Islet precursor cell (in vitro differentiated cells): ENCODE data around the gene SLC25A44.
"Not testable (repeated sequence)": the region's sequence is repeated elsewhere in the genome, so short reads cannot be mapped to it uniquely, and the experiment has no call there.

Source experiments
- DNase-seq: peaks from one replicate; pipeline ENCODE4 v3.0.0-alpha.2; 2018

SLC25A44 gene

DNA sequence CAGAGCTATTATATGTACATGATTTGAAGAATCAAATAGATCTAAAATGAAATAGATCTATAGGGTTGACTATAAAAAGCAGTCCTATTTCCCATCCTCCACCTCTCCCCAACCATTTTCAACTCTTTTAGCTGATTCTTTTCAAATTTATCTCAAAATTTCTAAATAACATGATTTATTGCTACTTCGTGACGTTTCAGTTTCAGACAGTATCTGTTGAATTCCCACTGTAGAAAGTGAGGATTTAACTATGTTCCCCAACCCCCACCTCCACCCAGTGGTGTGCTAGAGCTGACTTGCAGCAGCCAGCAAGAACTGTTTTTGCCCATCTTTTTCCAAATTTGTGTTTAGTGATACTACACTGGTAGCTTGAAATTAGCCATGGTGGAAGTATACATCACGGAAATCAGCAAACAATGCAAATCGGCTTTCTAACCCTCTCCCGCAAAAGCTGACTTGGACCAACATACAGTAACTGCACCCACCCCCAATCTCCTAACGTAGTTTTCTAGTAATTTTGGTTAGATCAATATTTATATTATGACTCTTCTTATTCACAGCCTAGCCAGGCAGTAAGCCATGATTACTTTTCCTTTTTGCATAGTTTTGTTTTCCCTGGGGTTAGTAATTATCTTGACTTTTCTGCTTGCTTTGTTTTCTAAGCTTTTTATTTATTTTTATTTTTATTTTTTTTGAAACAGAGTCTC is 29.6 kb upstream of the SLC25A44 start:
- no peak for DNase-seq

DNA sequence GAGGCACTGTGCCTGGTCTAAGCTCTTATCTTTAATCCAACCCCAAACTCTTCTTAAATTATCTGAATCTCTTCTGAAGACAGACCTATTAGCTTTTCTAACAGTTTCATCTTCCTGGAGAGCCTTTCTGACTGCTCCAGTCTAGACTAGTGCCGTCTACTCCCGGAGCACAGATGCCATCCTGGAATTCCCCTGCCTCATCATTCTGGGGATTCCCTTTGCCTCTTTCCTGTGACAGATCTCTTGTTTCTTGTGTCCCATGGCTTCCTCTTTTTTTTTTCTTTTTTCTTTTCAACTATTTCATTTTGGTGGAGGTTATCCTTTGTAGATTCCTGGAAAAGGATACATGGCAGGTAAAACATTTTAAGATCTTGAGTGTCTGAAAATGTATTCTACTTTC is 28.8 kb upstream of the SLC25A44 start:
- DNase-seq, result no peak

DNA sequence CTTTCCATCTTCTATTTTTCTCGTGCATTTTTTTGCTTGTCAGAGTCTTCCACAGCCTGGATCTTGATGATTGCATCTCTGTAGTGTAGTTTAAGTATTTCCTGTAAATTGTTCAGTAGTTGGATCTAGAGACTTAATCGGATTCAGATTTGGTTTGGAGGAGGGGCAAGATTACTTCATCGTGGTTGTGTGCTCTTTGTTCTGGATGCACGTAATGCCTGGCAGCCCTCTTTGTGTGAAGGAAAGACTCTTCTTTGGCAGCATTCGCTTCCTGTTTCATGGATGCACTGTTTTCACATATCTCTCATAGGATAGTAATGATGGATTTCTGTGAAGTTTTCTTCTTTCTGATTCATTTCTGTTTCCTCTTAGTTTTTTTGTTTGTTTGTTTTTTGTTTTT is 26.4 kb upstream of the SLC25A44 start:
- no peak for DNase-seq

DNA sequence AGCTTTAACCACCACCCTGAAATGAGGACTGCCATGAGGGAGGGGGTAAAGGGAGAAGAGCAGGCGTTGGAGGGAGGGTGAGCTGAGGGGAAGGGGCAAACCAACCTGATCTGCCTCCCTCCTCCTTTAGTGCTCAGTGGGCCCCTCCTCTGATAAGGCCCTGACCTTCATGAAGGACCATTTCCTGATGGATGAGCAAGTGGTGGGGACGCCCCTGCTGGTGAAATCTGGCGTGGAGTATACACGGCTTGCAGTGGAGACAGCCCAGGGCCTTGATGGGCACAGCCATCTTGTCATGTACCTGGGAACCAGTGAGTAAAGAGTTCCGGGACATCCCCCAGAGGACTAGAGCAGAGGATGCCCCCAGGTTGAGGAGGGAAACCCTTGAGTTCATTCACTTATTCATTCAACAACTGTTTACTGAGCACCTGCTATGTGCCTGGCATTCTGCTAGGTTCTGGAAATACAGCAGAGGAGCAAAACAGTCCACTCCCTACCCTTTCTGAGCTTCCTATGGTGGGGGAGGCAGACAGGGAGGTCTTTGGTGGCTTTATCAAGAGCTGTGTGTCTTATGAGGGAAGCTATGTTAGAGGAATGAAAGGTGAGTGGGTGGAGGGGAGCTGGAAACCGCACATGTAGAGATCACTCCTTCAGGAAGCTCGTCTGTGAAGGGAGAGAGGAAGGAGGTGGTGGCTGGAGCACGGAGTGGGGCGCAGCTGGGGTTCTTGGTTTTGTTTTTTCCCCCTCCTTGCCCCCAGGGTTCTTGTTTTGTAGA is 21.0 kb upstream of the SLC25A44 start:
- no peak for DNase-seq

DNA sequence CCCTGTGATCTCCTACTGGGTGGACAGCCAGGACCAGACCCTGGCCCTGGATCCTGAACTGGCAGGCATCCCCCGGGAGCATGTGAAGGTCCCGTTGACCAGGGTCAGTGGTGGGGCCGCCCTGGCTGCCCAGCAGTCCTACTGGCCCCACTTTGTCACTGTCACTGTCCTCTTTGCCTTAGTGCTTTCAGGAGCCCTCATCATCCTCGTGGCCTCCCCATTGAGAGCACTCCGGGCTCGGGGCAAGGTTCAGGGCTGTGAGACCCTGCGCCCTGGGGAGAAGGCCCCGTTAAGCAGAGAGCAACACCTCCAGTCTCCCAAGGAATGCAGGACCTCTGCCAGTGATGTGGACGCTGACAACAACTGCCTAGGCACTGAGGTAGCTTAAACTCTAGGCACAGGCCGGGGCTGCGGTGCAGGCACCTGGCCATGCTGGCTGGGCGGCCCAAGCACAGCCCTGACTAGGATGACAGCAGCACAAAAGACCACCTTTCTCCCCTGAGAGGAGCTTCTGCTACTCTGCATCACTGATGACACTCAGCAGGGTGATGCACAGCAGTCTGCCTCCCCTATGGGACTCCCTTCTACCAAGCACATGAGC is 17.2 kb upstream of the SLC25A44 start:
- no peak for DNase-seq

DNA sequence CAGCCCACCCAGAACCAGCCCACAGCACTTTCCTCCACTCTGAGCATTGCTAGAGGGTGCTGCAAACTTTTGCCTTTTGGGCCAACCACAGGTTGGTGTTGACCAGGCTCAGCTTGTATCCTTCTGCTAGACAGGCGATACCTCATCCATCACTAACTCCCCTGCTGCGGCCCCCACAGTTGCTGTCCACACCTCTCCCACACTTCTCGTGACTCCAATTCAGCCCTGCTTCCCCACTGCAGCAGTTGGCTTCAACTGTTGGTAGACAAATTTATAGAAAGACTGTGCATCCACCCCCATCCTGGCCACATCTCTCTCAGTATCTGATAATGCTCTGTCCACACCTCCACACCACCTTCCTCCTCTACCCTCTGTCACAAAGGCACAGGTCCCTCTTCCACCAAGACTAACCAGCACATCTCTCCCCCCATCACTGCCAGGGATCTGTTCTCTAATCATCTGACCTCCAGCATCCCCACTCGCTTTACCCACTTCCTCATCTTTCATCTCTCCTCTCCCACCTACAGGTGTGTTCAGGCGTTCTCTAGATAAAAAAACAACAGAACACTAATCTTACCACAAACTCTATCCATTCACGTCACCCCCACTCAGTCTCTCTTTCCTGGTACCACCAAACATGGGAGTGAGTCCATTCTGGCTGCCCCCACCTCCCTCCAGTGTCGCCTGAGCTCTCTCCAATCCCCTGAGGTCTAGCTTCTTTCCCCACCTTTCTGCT is 15.8 kb upstream of the SLC25A44 start:
- no peak for DNase-seq

DNA sequence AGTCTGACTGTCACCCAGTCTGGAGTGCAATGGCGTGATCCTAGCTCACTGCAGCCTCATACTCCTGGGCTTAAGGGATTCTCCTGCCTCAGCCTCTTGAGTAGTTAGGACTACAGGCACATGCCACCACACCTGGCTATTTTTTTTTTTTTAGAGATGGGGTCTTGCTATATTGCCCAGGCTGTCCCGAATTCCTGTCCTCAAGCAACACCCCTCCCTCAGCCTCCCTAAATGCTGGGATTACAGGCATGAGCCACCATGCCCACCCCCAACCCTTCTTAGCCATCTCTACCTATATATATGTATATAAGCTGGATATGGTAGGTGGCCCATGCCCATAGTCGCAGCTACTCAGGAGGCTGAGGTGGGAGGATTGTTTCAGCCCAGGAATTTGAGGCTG is 13.4 kb upstream of the SLC25A44 start:
- DNase-seq, result no peak

DNA sequence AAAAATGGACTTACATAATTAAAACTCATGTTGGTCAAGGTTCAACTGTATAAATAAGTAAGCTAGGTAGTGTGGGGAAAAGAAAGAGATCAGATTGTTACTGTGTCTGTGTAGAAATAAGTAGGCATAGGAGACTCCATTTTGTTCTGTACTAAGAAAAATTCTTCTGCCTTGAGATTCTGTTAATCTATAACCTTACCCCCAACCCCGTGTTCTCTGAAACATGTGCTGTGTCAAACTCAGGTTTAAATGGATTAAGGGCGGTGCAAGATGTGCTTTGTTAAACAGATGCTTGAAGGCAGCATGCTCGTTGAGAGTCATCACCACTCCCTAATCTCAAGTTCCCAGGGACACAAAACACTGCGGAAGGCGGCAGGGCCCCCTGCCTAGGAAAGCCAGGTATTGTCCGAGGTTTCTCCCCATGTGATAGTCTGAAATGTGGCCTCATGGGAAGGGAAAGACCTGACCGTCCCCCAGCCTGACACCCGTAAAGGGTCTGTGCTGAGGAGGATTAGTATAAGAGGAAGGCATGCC is 12.4 kb upstream of the SLC25A44 start:
- peak; percentile 87 for DNase-seq

DNA sequence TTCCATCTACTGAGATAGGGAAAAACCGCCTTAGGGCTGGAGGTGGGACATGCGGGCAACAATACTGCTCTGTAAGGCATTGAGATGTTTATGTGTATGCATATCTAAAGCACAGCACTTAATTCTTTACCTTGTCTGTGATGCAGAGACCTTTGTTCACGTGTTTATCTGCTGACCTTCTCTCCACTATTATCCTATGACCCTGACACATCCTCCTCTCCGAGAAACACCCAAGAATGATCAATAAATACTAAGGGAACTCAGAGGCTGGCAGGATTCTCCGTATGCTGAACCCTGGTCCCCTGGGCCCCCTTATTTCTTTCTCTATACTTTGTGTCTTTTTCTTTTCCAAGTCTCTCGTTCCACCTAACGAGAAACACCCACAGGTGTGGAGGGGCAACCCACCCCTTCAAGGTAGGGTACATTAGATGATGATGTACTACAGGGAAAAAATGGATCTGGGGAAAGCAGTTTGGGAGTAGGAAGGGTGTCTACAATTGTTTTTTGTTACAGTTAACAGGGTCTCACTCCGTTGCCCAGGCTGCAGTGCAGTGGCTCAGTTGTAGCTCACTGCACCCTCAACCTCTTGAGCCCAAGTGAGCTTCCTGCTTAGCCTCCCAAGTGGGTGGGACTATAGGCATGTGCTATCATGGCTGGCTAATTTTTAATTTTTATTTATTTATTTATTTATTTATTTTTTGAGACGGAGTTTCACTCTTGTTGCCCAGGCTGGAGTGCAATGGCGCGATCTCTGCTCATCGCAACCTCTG is 11.7 kb upstream of the SLC25A44 start:
- DNase-seq, result not testable (repeated sequence)

DNA sequence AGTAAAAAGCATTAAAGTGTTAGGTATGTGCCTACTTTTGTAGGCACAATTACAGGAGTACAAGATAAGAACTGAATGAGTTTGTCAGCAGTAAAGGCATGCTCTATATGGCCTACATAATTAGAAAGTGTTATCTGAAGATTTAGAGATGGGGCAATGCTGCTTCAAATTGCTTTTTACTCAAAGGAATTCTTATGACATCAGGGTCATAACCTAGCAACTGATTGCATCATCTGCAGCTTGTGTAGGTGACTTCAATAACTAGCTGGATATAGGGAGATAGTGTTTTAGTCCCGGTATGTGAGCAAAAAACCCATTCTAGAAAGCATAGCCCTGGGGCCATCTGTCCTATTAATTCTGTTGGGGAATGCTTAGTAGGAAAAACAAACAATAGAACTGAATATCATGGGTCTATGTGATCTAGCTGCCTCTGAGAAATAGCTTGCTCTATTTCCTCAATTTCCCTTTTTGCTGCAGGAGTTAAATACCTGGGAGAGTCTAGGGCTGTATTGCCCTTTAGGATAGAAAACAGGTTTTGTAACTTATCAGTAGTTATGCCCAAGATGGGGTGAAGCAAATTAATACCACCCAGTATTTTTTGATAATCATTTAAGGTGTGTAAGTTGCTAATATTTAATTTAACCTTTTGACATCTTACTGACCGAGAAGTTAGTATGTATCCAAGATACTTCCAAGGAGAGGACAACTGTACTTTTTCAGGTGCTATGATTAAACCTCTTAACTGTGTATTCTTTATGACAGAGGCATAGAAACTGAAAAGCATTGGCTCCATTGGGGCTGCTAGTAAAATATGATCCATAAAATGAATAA is 7.3 kb upstream of the SLC25A44 start:
- not testable (repeated sequence) for DNase-seq

DNA sequence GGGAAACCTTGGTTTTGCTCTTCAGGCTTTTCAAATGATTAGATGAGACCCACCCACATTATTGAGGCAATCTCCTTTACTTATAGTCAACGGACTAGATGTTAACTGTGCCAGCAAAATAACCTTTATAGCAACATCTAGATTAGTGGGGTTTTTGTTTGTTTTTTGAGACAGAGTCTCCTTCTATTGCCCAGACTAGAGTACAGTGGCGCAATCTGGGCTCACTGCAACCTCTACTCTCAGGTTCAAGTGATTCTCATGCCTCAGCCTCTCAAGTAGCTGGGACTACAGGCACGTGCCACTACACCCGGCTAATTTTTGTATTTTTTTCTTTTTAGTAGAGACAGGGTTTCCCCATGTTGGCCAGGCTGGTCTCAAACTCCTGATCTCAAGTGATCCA is 3.6 kb upstream of the SLC25A44 start:
- DNase-seq, result not testable (repeated sequence)

DNA sequence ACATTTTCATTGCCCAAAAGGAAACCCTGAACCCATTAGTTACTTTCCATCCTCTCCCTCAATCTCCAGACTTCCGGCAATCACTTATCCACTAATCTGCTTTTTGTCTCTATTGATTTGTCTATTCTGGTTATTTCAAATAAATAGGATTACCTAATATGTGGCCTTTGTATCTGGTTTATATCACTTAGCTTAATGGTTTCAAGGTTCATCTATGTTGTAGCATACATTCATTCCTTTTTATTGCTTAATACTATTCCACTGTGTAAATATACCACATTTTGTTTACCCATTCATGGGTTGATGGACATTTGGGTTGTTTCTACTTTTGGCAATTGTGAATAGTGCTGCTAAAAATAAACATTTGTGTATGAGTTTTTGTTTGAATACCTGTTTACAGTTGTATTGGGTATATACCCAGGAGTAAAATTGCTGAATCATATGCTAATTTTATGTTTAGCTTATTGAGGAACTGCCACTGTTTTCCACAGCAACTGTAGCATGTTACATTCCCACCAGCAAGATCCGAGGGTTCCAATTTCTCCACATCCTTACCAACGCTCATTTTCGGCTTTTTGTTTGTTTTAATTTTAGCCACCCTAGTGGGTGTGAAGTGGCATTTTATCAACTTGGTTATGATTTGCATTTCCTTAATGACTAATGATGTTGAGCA is 2.5 kb upstream of the SLC25A44 start:
- no peak for DNase-seq

DNA sequence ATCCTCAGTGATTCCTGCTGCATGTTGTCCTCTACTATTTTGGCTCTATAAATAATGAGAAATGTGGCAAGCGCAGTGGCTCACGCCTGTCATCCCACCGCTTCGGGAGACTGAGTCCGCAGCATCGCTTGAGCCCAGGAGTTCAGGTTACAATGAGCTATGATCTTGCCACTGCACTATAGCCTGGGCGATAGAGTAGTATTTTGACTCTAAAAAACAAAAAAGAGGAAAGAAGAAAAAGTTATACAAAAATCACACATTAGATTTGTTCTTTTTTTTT is 756 bp upstream of the SLC25A44 start:
- no peak for DNase-seq

DNA sequence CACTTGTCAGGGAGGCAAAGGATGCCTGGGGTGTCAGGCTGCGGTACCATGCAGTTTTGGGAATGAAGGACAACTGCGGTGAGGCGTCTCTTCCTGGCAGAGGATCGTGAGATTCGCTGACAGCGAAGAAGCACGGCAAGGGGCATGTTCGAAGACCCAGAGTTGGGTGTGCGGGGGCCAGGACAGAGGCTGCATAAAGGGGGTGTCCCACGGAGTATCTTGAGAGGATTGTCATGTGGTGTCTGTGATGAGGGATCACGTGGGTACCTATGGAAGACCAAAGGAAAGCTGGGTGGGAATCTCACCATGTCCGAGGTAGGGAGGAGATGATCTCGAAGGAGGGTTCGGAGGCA is 372 bp downstream of the SLC25A44 start:
- no peak for DNase-seq

DNA sequence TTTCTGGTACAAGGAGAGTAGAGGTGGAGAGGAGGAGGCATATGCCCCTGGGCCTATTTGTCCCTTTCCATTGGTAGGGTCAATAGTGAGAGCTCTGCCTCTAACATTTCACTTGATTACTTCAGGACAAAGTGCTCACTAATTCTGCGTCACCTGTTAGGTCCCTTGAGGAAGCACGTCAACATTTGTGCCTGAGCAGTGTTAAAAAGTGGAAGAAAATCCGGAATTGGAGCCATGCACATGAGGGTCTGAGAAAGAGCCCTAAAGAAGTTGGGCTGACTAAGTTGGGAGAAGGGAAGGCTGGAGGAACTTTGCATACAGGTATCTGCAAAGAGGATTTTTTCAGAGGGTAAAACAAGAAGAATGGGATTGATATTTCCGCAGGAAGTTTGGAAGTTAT is 1.9 kb downstream of the SLC25A44 start:
- no peak for DNase-seq

DNA sequence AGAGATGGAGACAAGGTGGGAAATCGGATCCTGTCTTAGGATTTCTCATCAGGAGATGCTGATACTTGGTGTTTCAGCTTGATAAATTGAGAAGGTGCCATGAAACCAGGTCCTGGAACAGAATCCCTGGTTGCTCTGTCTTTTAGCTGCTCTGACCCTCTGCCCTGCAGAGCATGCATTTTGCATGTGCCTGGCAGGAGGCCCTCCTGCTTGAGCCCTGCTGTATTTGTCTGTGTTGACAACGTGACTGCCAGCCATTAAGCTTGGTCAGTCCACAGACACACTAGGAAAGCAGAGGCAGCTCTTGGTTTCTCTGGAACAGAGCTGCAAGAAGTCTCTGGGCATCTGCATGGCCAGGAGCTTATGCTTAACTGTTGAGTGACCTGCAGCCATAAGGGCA is 2.5 kb downstream of the SLC25A44 start:
- DNase-seq, result no peak

DNA sequence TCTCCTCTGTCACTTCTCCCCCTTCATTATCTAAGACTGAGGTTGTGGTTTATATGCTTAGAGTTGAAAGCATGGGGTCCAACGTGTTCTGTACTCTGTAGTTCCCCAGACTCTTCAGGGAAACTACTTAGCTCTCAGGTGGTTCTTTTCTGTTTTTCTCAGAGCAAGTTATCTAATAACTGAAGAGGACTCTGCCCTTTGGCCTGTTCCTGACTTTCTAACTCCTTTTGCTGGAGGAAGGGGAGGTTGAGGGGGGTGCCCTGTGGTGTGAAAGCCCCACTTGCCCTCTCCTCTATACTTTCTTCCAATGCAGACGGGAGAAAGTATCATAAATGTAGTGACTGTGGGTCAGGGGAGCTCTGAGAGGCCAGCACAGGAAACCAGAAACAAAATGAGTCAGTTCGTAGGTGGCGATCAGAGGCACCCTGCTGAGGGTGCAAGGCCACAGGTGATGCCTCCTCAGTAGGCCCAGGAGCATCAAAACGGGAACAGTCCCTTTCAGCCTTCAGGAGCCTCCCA is 5.0 kb downstream of the SLC25A44 start:
- DNase-seq, result no peak

DNA sequence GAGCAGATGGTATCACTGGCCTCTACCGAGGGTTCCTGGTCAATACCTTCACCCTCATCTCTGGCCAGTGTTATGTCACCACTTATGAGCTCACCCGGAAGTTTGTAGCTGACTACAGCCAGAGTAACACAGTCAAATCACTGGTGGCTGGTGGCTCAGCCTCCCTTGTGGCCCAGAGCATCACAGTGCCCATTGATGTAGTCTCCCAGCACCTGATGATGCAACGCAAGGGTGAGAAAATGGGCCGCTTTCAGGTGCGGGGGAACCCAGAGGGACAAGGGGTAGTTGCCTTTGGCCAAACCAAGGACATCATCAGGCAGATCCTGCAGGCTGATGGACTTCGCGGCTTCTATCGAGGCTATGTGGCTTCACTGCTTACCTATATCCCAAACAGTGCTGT is 6.1 kb downstream of the SLC25A44 start:
- DNase-seq, result no peak

DNA sequence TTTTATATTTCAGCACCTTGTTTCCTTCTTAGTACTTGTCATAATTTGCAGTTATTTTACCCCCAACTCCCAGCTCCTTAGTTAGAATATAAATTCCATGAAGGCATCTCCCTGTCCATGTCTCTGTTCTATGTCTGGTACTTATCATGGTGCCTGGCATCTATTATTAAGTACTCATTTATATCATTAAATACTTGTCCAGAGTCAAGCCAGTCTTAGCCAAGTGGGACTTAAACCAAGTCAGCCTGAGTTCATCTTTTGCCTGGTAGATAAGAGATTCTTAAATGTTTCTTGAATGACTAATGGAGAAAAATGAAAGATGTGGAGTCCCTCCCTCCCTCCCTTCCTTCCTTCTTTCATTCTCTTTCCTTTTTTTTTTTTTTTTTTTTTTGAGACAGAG is 9.4 kb downstream of the SLC25A44 start:
- DNase-seq, result no peak

DNA sequence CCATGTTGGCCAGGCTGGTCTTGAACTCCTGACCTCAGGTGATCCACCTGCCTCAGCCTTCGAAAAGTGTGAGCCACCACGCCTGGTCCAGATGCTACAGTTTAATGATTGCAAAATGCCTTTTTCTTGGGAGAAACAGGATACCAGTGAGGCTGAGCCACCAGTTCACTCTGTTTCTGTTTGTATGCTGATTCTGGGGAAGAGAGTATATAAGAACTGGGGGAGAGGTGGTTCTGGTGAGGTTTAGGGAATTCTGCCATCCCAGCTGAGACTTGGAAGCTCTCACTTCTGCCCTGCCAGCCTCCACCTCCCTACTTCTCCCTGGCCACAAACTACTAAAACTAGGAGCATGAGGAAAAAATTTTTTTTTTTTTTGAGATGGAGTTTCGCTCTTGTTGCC is 10.8 kb downstream of the SLC25A44 start:
- DNase-seq, result no peak

DNA sequence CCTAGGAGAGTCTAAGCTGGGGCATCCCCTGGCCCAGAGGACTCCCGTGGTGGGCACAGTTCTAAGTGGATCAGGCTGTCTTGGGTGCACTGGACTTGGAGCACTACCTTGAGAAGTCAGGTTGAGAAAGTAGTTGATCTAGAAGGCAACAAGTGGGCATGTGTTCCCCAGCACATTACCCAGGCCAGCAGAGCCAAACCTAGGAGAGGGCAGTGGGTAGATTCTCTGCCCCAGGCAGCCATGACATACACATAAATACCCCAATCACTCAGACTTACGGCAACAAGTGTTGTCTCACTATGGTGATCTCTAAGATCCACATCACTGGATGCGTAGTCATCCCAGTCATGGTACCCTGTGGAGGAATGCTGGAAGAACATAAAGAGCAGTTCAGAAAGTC is 17.3 kb downstream of the SLC25A44 start:
- no peak for DNase-seq
